M059J (cell line): ENCODE measurements around the gene CFC1B. TPM values are rescaled to one million over a fixed set of nuclear protein-coding genes. Genes with fewer than 3 reads are reported as not detected.
"Not testable (repeated sequence)": the region's sequence is repeated elsewhere in the genome, so short reads cannot be mapped to it uniquely, and the experiment has no call there.

Source experiments
- DNase-seq: peaks from one replicate; pipeline ENCODE4 v3.0.0-alpha.2; 2012; ENCODE audit warnings: low read depth
- total RNA-seq: library from RNA; depleted of rRNA; stranded (reverse); fragments of >200 nt; shearing (Covaris generic); gene quantifications from 2 replicates; pipeline ENCODE4 v1.2.3, GENCODE V29; 2014; rRNA removed

Gene CFC1B
- total RNA-seq, 1 experiment from 2014 or later = not detected

GRCh38 chr2:130566165-130566564 lies 45.1 kb downstream of the CFC1B start:
- DNase-seq = not testable (repeated sequence)

- DNase-seq = not testable (repeated sequence)
These were observed 50.9 kb downstream of the CFC1B start for GRCh38 chr2:130571929-130572328.

GRCh38 chr2:130574230-130574629 lies 53.2 kb downstream of the CFC1B start:
- DNase-seq = not testable (repeated sequence)

GRCh38 chr2:130576209-130576784 lies 55.3 kb downstream of the CFC1B start:
- not testable (repeated sequence) for DNase-seq

- DNase-seq = not testable (repeated sequence)
These were observed 56.5 kb downstream of the CFC1B start for GRCh38 chr2:130577559-130577958.

Other genes starting within 250 kb of the CFC1B start
- gene IMP4, start 178.3 kb upstream of the CFC1B start, total RNA-seq = 91.1 and 97.3 TPM in 2 replicates
- 16.5 and 19.0 TPM in 2 replicates for gene PTPN18, start 165.2 kb upstream of the CFC1B start, total RNA-seq
- gene POTEI, start 11.9 kb upstream of the CFC1B start, total RNA-seq = 0.02 TPM in 1 of 2 replicates, not detected in the other
- gene CFC1, start 78.4 kb downstream of the CFC1B start, total RNA-seq = not detected in 2 replicates
- gene POTEJ, start 90.2 kb downstream of the CFC1B start, total RNA-seq = not detected in 2 replicates
- not detected in 2 replicates for gene GPR148, start 207.8 kb downstream of the CFC1B start, total RNA-seq
- gene AMER3, start 234.3 kb downstream of the CFC1B start, total RNA-seq = not detected in 2 replicates